ENCODE results near the gene ENTPD8. TPM values are rescaled to one million over a fixed set of nuclear protein-coding genes. Genes with fewer than 3 reads are reported as not detected.

Gene ENTPD8
- not detected for total RNA-seq

GRCh38 chr9:137441289-137441934 lies at the start of gene ENTPD8:
ENTPD8 (minus strand) TSS chr9:137441357; CDS start chr9:137438285, 3,072 bp downstream.
- H3K27me3 Mint-ChIP-seq = peaks cover 10 to 15% of the 10 kb centered on the region in 2 donors
- no peaks in the 10 kb centered on the region for H3K9me3 Mint-ChIP-seq
- no peak within 1 kb of the TSS for H3K27ac Mint-ChIP-seq
- ATAC-seq (peak in 1 of 2 donors; percentile 55), DNase-seq (ENCODE audit: low spot score) (no peak)
- no peaks in the 10 kb centered on the region for H3K36me3 Mint-ChIP-seq
- H3K4me3 Mint-ChIP-seq = peak within 1 kb of the TSS; percentile 74
- peaks cover 12 to 13% of the 10 kb centered on the region in 2 donors for H3K4me1 Mint-ChIP-seq (ENCODE audit: low read depth in 2 of 2)

GRCh38 chr9:137490532-137491186 lies 49.5 kb upstream of the ENTPD8 start:
- H3K36me3 Mint-ChIP-seq = no peaks in the 10 kb centered on the region
- H3K9me3 Mint-ChIP-seq = no peaks in the 10 kb centered on the region
- no peak overlapping the region for H3K4me3 Mint-ChIP-seq
- peaks cover 0 to 10% of the 10 kb centered on the region in 2 donors for H3K4me1 Mint-ChIP-seq (ENCODE audit: low read depth in 2 of 2)
- no peak overlapping the region for H3K27ac Mint-ChIP-seq
- no peaks in the 10 kb centered on the region for H3K27me3 Mint-ChIP-seq
- DNase-seq (ENCODE audit: low spot score) = no peak
- no peak for ATAC-seq

GRCh38 chr9:137488906-137489305 lies 47.7 kb upstream of the ENTPD8 start:
- H3K4me1 Mint-ChIP-seq (ENCODE audit: low read depth in 2 of 2) = peaks cover 0 to 6% of the 10 kb centered on the region in 2 donors
- no peaks in the 10 kb centered on the region for H3K27me3 Mint-ChIP-seq
- no peak overlapping the region for H3K4me3 Mint-ChIP-seq
- DNase-seq (ENCODE audit: low spot score) = no peak
- H3K9me3 Mint-ChIP-seq = no peaks in the 10 kb centered on the region
- H3K36me3 Mint-ChIP-seq = no peaks in the 10 kb centered on the region
- no peak for ATAC-seq
- H3K27ac Mint-ChIP-seq = no peak overlapping the region

- Mint-ChIP-seq H3K36me3 (no peaks in the 10 kb centered on the region), H3K4me1 (ENCODE audit: low read depth in 2 of 2) (peaks cover 0 to 6% of the 10 kb centered on the region in 2 donors), H3K27ac (no peak overlapping the region), H3K9me3 (no peaks in the 10 kb centered on the region), H3K4me3 (no peak overlapping the region), H3K27me3 (no peaks in the 10 kb centered on the region)
- DNase-seq (ENCODE audit: low spot score) (no peak), ATAC-seq (no peak)
These were observed 47.1 kb upstream of the ENTPD8 start for GRCh38 chr9:137488327-137488653.

- no peak for DNase-seq (ENCODE audit: low spot score)
- Mint-ChIP-seq H3K9me3 (no peaks in the 10 kb centered on the region), H3K27me3 (no peaks in the 10 kb centered on the region), H3K27ac (no peak overlapping the region), H3K36me3 (no peaks in the 10 kb centered on the region), H3K4me3 (no peak overlapping the region), H3K4me1 (ENCODE audit: low read depth in 2 of 2) (peaks cover 0 to 6% of the 10 kb centered on the region in 2 donors)
- ATAC-seq = no peak
These were observed 46.5 kb upstream of the ENTPD8 start for GRCh38 chr9:137487454-137488326.

- Mint-ChIP-seq H3K4me3 (no peak overlapping the region), H3K9me3 (no peaks in the 10 kb centered on the region), H3K27me3 (no peaks in the 10 kb centered on the region), H3K27ac (no peak overlapping the region), H3K36me3 (no peaks in the 10 kb centered on the region), H3K4me1 (ENCODE audit: low read depth in 2 of 2) (peaks cover 3 to 7% of the 10 kb centered on the region in 2 donors)
- no peak for ATAC-seq
- no peak for DNase-seq (ENCODE audit: low spot score)
These were observed 45.6 kb upstream of the ENTPD8 start for GRCh38 chr9:137486545-137487453.

GRCh38 chr9:137486141-137486490 lies 45.0 kb upstream of the ENTPD8 start:
- Mint-ChIP-seq H3K27me3 (no peaks in the 10 kb centered on the region), H3K36me3 (no peaks in the 10 kb centered on the region), H3K4me3 (no peak overlapping the region), H3K9me3 (no peaks in the 10 kb centered on the region), H3K4me1 (ENCODE audit: low read depth in 2 of 2) (peaks cover 0 to 8% of the 10 kb centered on the region in 2 donors), H3K27ac (no peak overlapping the region)
- DNase-seq (ENCODE audit: low spot score) (no peak), ATAC-seq (no peak)

- no peak for ATAC-seq
- Mint-ChIP-seq H3K4me3 (no peak overlapping the region), H3K9me3 (no peaks in the 10 kb centered on the region), H3K4me1 (ENCODE audit: low read depth in 2 of 2) (peaks cover 0 to 8% of the 10 kb centered on the region in 2 donors), H3K36me3 (no peaks in the 10 kb centered on the region), H3K27me3 (no peaks in the 10 kb centered on the region), H3K27ac (no peak overlapping the region)
- no peak for DNase-seq (ENCODE audit: low spot score)
These were observed 44.4 kb upstream of the ENTPD8 start for GRCh38 chr9:137485343-137486140.

- Mint-ChIP-seq H3K9me3 (no peaks in the 10 kb centered on the region), H3K27ac (no peak overlapping the region), H3K4me3 (no peak overlapping the region), H3K27me3 (no peaks in the 10 kb centered on the region), H3K36me3 (no peaks in the 10 kb centered on the region), H3K4me1 (ENCODE audit: low read depth in 2 of 2) (peaks cover 0 to 8% of the 10 kb centered on the region in 2 donors)
- DNase-seq (ENCODE audit: low spot score) = no peak
- ATAC-seq = peak in 1 of 2 donors; percentile 38
These were observed 43.6 kb upstream of the ENTPD8 start for GRCh38 chr9:137484551-137485315.

GRCh38 chr9:137482094-137482781 lies 41.1 kb upstream of the ENTPD8 start:
- Mint-ChIP-seq H3K4me1 (ENCODE audit: low read depth in 2 of 2) (peaks cover 0 to 8% of the 10 kb centered on the region in 2 donors), H3K27ac (no peak overlapping the region), H3K36me3 (no peaks in the 10 kb centered on the region), H3K4me3 (peak overlapping the region; percentile 20), H3K9me3 (no peaks in the 10 kb centered on the region), H3K27me3 (peaks cover 0 to 2% of the 10 kb centered on the region in 2 donors)
- peak in 1 of 2 donors; percentile 55 for ATAC-seq
- DNase-seq (ENCODE audit: low spot score) = no peak

- Mint-ChIP-seq H3K4me1 (ENCODE audit: low read depth in 2 of 2) (peaks cover 0 to 8% of the 10 kb centered on the region in 2 donors), H3K27ac (no peak overlapping the region), H3K36me3 (peaks cover 3% of the 10 kb centered on the region), H3K9me3 (peaks cover 3% of the 10 kb centered on the region), H3K4me3 (no peak overlapping the region), H3K27me3 (peaks cover 0 to 2% of the 10 kb centered on the region in 2 donors)
- ATAC-seq (no peak), DNase-seq (ENCODE audit: low spot score) (no peak)
These were observed 39.8 kb upstream of the ENTPD8 start for GRCh38 chr9:137480686-137481683.
